Suprapubic skin (tissue), 3 donors: Measurements from ENCODE around the gene CCDC60.

Experiments used
- CTCF ChIP-seq, 2 donors: fragments of 200-600 bp in 1 of 2; fragments of 450-650 bp in 1 of 2; sonication (generic) in 1 of 2; IDR thresholded peaks; one replicate each; pipeline ENCODE4 v1.5.1; 2016 to 2019; ENCODE audit warnings: antibody characterized with exemption in 2 of 2, mild to moderate bottlenecking in 1 of 2, moderate library complexity in 1 of 2
- POLR2A ChIP-seq, 2 donors: fragments of 450-650 bp; IDR thresholded peaks; one replicate each; pipeline ENCODE4 v1.6.1; 2017; ENCODE audit warnings: antibody characterized with exemption in 2 of 2, mild to moderate bottlenecking in 2 of 2, moderate library complexity in 2 of 2

GRCh38 chr12:119393677-119394076 lies 59.1 kb downstream of the CCDC60 start:
- no peak for TF ChIP-seq CTCF (IDR thresholded peaks at IDR 0.05)
- no peak for TF ChIP-seq POLR2A (IDR thresholded peaks at IDR 0.05)
